Mesodermal cell (in vitro differentiated cells): ENCODE results near the gene LINGO4.
"Not testable (repeated sequence)": the region's sequence is repeated elsewhere in the genome, so short reads cannot be mapped to it uniquely, and the experiment has no call there.

Experiments used
- H3K27ac ChIP-seq: 2 replicates; pipeline ENCODE4 v1.7.0; 2013; ENCODE audit warnings: mild to moderate bottlenecking, low read depth, low read length, moderate library complexity; ENCODE audit not compliant: severe bottlenecking
- H3K36me3 ChIP-seq: 2 replicates; pipeline ENCODE4 v1.7.1; 2013; ENCODE audit warnings: mild to moderate bottlenecking, low read length, moderate library complexity; ENCODE audit not compliant: control insufficient read depth, insufficient read depth
- H3K4me1 ChIP-seq: one replicate; pipeline ENCODE4 v1.7.1; 2013; ENCODE audit warnings: mild to moderate bottlenecking, low read length; ENCODE audit not compliant: insufficient read depth, control insufficient read depth, poor library complexity, severe bottlenecking
- H3K4me3 ChIP-seq: 2 replicates; pipeline ENCODE4 v1.7.0; 2013; ENCODE audit warnings: low read length, control low read depth, mild to moderate bottlenecking; ENCODE audit not compliant: insufficient read depth, poor library complexity, severe bottlenecking; ENCODE audit errors: extremely low read depth
- H3K9me3 ChIP-seq: 2 replicates; pipeline ENCODE4 v1.7.1; 2013; ENCODE audit warnings: mild to moderate bottlenecking, low read length, moderate library complexity; ENCODE audit not compliant: control insufficient read depth
- WGBS, 2 experiments: methylation state at CpG; one replicate each; pipeline ENCODE4 v1.1.5; 2013; ENCODE audit warnings: missing lambda C conversion rate in 2 of 2; ENCODE audit not compliant: insufficient coverage in 2 of 2; 5-methylcytosine and 5-hydroxymethylcytosine counted together

The LINGO4 gene

DNA sequence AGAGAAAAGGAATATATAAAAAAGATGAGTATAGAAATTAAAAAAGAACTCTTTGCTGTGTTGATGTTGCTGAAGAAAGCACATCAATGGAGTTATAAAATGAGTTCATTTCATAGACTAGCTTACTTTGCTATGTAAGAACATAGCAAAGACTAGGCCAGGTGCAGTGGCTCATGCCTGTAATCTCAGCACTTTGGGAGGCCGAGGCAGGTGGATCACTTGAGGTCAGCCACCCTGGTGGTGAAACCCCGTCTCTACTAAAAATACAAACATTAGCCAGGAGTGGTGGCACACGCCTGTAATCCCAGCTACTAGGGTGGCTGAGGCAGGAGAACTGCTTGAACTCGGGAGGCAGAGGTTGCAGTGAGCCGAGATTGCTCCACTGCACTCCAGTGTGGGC, 23.2 kb downstream of the LINGO4 start:
- H3K36me3 ChIP-seq, result peaks cover 18% of the 10 kb centered on the region
- not testable (repeated sequence) for H3K27ac ChIP-seq, H3K9me3 ChIP-seq, H3K4me1 ChIP-seq, H3K4me3 ChIP-seq
- 94 to 95% methylated on average over 4 to 5 of the region's 5 CpGs for WGBS, 2 experiments

DNA sequence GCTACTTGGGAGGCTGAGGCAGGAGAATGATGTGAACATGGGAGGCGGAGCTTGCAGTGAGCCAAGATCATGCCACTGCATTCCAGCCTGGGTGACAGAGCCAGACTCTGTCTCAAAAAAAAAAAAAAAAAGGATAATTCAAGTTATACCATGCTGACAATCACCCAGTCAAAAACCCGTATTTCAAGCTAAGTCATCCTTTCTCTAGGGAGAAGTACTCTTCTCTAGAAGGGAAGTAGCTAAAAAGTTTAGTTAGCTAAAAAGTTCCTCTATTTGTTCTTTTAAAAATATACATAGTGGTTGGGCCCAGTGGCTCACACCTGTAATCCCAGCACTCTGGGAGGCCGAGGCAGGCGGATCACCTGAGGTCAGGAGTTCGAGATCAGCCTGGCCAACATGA, 24.5 kb downstream of the LINGO4 start:
- not testable (repeated sequence) for H3K4me3 ChIP-seq, H3K27ac ChIP-seq, H3K4me1 ChIP-seq, H3K9me3 ChIP-seq
- WGBS, 2 experiments, result 88 to 100% methylated on average over 3 to 4 of the region's 5 CpGs
- H3K36me3 ChIP-seq, result peaks cover 23% of the 10 kb centered on the region

- no peaks in the 10 kb centered on the region for H3K9me3 ChIP-seq
- no peak overlapping the region for H3K27ac ChIP-seq
- 82 to 89% methylated on average over 3 to 4 of the region's 4 CpGs for WGBS, 2 experiments
- H3K4me3 ChIP-seq, result no peak overlapping the region
- H3K4me1 ChIP-seq, result no peaks in the 10 kb centered on the region
- H3K36me3 ChIP-seq, result peaks cover 32% of the 10 kb centered on the region
Measured at GRCh38 chr1:151779852-151780251, 25.4 kb downstream of the LINGO4 start.

DNA sequence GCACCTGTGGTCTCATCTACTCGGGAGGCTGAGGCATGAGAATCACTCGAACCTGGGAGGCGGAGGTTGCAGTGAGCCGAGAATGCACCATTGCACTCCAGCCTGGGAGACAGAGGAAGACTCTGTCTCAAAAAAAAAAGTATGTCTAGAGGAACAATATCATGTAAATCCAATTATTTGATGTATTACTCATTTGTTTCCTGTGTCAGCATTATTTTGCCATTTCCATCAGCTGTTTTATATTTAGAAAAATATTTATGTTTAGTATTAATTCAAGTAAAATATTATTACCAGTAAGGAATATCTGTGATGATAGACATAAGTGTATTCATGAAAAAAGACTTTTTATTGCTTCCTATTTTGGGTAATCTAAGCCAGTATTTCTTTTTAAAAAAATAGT, 27.9 kb downstream of the LINGO4 start:
- WGBS, 2 experiments, result 60 to 79% methylated on average over 1 to 3 of the region's 4 CpGs
- Histone ChIP-seq H3K4me3 (no peak overlapping the region), H3K9me3 (no peaks in the 10 kb centered on the region), H3K36me3 (peaks cover 38% of the 10 kb centered on the region), H3K27ac (no peak overlapping the region), H3K4me1 (no peaks in the 10 kb centered on the region)

GRCh38 chr1:151776665-151777062, 28.6 kb downstream of the LINGO4 start:
- Histone ChIP-seq H3K9me3 (no peaks in the 10 kb centered on the region), H3K4me3 (no peak overlapping the region), H3K4me1 (no peaks in the 10 kb centered on the region), H3K36me3 (peaks cover 38% of the 10 kb centered on the region), H3K27ac (no peak overlapping the region)
- 85 to 100% methylated on average over 1 to 2 of the region's 3 CpGs for WGBS, 2 experiments

DNA sequence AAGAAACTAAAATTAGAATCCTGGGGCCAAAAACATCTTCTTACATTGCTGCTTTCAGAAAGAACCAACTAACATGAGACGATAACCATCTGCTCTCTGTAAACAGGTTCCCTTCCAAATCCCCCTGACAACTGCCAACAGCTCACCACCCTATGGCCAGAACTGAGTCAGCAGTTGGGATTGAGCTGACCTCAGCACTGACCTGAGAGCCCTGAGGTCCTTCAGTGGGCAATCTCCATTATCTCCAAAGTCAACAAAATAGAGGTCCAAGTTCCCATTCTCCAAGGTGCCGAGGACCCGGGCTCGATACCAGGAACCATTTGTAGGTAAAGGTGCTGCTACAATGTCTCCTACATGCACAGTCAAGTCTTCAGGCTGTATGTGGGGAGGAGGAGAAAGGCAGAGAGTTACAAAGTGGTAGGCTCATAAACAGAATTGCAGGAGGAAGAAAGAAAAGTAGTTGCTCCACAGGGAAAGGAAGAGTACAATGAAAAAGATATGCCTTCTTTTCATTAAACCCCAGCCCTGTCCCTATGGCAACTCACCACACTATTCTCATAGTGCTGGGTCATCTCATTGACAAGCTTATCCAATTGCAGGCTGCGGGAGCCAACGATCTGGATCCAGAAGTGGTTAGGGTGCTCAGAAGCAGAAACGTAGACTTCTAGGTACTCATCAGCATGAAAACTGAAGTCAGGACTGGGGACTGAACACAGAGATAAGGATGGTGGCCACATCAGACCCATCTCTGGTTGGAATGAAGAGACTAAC, 29.1 kb downstream of the LINGO4 start:
- WGBS, 2 experiments, result 97% methylated on average over 5 to 6 of the region's 7 CpGs
- peaks cover 33% of the 10 kb centered on the region for H3K36me3 ChIP-seq

GRCh38 chr1:151774256-151774922, 30.8 kb downstream of the LINGO4 start:
- Histone ChIP-seq H3K27ac (no peak overlapping the region), H3K36me3 (peaks cover 31% of the 10 kb centered on the region), H3K9me3 (peaks cover 3% of the 10 kb centered on the region), H3K4me3 (no peak overlapping the region), H3K4me1 (no peaks in the 10 kb centered on the region)
- WGBS, 2 experiments, result 60 to 89% methylated on average over 1 to 2 of the region's 3 CpGs

More for the DNA sequence above, 29.1 kb downstream of the LINGO4 start:
- Histone ChIP-seq H3K4me1 (no peaks in the 10 kb centered on the region), H3K4me3 (no peak overlapping the region), H3K27ac (no peak overlapping the region), H3K9me3 (no peaks in the 10 kb centered on the region)

- 84 to 89% methylated on average over 3 of the region's 5 CpGs for WGBS, 2 experiments
- Histone ChIP-seq H3K4me1 (no peaks in the 10 kb centered on the region), H3K36me3 (peaks cover 30% of the 10 kb centered on the region), H3K9me3 (peaks cover 3% of the 10 kb centered on the region), H3K4me3 (no peak overlapping the region), H3K27ac (no peak overlapping the region)
Measured at GRCh38 chr1:151773702-151774101, 31.5 kb downstream of the LINGO4 start.

DNA sequence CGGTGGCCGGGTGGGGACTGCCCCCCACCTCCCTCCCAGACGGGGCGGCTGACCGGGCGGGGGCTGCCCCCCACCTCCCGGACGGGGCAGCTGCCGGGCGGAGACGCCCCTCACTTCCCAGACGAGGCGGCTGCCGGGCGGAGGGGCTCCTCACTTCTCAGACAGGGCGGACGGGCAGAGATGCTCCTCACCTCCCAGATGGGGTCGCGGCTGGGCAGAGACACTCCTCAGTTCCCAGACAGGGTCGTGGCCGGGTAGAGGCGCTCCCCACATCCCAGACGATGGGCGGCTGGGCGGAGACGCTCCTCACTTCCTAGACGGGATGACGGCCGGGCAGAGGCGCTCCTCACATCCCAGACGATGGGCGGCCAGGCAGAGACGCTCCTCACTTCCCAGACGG, 35.9 kb downstream of the LINGO4 start:
- 89 to 92% methylated on average over 12 to 14 of the region's 34 CpGs for WGBS, 2 experiments

DNA sequence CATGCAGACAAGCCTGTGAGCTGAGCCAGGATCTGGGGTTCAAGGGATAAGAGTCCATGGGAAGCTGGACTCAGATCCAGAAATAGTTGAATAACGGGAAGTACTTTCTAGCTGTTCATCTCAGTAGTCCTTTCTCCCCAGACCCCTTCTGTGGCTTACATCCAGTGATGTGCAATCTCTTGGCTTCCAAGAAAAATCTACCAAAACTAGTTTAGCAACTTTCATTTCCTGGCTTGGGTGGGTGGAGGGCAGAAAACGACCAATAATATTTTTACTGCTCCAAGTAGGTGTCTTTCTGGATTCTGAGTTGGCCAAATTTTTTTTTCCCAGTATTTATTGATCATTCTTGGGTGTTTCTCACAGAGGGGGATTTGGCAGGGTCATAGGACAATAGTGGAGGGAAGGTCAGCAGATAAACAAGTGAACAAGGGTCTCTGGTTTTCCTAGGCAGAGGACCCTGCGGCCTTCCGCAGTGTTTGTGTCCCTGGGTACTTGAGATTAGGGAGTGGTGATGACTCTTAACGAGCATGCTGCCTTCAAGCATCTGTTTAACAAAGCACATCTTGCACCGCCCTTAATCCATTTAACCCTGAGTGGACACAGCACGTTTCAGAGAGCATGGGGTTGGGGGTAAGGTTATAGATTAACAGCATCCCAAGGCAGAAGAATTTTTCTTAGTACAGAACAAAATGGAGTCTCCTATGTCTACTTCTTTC, 36.7 kb downstream of the LINGO4 start:
- H3K36me3 ChIP-seq, H3K4me3 ChIP-seq, H3K27ac ChIP-seq, H3K9me3 ChIP-seq, H3K4me1 ChIP-seq: not testable (repeated sequence)
- WGBS, 2 experiments, result 83 to 100% methylated on average over 1 of the region's 7 CpGs

More for the DNA sequence above, 35.9 kb downstream of the LINGO4 start:
- not testable (repeated sequence) for H3K9me3 ChIP-seq, H3K27ac ChIP-seq, H3K4me1 ChIP-seq, H3K36me3 ChIP-seq, H3K4me3 ChIP-seq
